GM18951 (cell line): ENCODE measurements around the gene CHST13.
"Not testable (repeated sequence)": the region's sequence is repeated elsewhere in the genome, so short reads cannot be mapped to it uniquely, and the experiment has no call there.

ENCODE experiments used
- POLR2A ChIP-seq: IDR thresholded peaks from 4 replicates; pipeline ENCODE4 v1.6.1; 2011; ENCODE audit warnings: mild to moderate bottlenecking; ENCODE audit not compliant: insufficient read length, insufficient read depth; ENCODE audit errors: extremely low read depth
- in situ Hi-C: fragments of 300-500 bp; cut with MboI; formaldehyde crosslinking; loops from one replicate; pipeline ENCODE4 v1.12.0; 2022; ENCODE audit warnings: low sequenced_read_pairs, mixed read lengths, inconsistent platforms; ENCODE audit not compliant: unreplicated experiment

The CHST13 gene

DNA sequence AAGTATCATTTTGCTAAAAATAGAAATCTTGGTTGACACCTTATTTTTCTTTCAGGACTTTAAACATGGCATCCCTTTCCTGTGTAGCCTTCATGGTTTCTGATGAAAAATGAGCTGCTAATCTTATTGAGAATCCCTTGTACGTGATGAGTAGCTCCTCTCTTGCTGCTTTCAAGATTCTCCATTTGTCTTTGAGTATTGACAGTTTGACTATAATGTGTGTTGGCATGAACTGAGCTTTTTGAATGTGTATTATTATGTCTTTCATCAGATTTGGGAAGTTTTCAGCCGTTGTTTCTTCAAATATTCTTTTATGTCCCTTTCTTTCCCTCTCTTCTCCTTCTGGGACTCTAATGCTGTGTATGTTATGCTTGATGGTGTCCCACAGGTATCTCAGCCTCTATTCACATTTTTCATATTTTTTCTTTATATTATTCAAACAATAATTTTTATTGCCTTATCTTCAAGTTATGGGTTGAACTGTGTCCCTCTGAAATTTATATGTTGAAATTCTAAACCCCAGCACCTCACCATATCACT lies 38.9 kb downstream of the CHST13 start:
- in situ Hi-C loops, result no loop called here
- no peak for TF ChIP-seq POLR2A

GRCh38 chr3:126567696-126568438 lies 43.9 kb downstream of the CHST13 start:
- in situ Hi-C loops, result no loop called here
- no peak for TF ChIP-seq POLR2A

DNA sequence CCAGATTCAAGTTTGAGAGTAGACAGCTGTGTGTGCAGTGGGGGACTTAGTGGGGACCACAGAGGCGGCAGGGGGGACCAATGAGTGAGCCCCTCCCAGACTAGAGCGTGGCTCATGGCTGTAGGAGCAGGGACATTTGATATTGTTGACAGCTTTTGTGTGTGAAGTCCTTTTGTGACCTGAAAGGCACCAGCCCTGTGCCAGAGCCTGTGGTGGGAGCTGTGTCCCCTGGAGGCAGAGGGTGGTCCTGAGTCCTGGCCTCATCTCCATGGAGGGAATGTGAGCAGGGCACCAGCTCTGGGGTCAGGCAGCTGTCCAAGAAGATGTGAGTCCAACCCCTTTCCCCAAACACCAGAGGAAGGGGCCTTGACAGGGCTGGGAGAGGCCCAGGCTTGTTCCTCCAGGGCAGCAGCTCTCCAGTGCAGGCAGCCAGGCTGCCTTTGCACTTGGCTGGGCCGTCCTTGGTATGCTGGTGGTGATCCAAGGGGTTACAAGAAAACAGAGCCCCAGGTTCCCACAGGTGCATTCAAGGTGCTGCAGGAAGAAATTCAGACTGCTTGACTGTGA lies 44.9 kb downstream of the CHST13 start:
- in situ Hi-C loops, result no loop called here
- no peak for TF ChIP-seq POLR2A

DNA sequence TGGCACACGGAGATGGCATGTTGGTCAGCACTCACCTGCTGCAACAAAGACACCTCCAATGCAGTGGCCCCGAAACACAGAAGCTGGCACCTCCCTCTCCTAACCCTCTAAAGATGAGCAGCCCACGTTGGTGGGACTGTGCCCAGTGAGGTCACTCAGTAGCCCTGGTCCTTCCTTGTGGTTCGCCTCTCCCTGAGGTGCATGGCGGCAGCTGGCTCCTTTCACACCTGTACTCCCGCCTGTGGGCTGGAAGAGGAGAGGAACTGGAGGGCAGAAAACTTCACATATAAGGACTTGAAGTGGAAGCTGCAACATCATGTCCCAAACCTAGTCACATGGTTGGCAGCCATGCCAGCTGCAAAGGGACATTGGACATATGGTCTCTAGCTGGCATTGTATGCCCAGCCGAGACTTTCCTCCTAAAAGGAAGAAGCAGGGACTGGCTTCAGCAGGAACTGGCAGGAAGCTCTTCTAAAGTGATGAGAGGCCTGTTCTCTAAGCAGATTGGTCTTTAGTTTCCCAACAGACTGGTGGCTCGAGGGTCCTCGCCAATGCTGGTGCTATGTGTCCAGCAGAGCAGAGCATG lies 45.5 kb downstream of the CHST13 start:
- in situ Hi-C loops, result no loop called here
- no peak for TF ChIP-seq POLR2A

- in situ Hi-C loops, result no loop called here
- TF ChIP-seq POLR2A, result no peak
Measured at GRCh38 chr3:126570103-126570541, 46.2 kb downstream of the CHST13 start.

DNA sequence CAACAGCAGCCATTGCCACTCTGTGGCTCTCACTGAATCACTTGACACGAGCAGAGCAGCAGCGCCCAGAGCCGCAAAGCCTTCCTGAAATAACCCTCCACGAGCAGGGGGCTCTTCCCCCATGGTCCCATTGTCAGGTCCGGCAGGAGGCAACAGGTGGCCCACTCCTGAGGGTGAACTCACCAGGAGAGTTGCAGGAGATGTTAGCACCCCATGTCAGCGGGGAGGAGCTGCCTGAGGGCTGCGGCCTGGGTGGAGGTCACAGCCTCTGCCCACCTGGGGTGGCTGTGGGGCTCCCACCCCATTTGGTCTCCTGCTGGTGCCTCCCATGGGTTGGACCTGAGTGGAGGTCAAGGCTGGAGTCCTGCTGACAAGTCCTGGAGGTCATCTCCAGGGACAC lies 47.1 kb downstream of the CHST13 start:
- in situ Hi-C loops, result no loop called here
- no peak for TF ChIP-seq POLR2A

DNA sequence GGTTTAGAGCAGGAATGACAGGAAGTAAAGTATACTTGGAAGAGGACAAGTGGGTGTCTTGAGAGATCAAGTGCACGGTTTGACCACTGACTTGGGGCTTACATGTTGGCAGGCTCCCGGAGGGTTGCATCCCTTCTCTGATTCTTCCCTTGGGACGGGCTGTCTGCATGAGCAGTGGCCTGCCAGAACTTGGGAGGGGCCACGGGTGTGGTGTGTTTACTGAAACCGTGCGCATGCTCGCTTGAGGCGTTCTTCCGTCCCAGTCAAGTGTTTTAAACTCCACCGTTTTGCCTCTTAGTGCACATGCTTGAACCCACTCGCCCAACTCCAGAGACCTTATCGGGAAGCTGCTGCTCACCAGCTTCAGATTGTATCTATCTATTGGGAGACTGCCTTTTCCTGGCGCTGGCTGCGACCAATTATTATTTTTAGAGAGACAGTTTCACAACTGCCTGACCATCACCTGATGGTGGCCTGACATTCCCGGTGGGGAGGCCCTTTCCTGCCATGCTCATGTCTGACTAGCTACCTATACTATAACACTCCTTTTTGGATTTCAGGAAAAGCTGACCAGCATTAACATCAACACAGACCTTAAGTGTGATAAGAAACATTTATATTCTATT lies 49.6 kb downstream of the CHST13 start:
- no peak for TF ChIP-seq POLR2A
- in situ Hi-C loops, result no loop called here

DNA sequence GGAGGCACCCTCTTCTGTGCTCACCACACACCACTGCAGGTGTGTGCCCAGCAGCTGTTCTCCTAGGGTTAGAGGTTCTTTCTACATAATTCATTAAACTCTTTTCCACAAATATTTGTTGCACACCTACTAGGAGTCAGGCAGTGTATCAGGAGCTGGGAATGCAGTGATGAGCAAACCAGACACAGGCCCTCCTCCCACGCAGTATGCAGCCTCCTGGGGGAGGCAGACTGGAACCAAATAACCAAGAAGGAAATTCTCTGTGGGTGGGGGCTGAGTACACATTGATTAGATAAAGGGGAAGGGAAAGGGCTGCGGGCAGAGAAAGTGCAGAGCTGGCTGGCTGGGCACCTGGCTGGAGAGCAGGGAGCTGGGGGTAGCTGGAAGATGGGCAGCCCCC lies 53.3 kb downstream of the CHST13 start:
- in situ Hi-C loops, result no loop called here
- no peak for TF ChIP-seq POLR2A

DNA sequence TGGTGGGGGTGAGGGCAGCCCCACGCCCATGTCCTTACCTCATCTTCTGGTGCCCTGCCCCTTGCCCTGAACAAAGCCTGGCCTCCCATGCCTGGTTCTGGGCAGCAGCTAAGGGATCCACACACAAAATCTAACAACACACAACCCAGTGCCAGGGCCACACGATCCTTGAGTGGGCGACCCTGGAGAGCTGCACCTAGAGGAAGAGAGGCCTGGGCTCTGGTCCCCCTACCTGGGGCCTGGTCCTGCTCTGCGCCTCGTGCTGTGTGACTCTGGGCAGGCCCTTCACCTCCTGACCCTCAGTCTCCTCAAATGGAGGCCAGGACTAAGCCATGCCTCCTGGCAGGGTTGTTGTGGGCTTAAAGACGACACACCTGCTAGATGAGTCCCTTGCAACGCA lies 54.7 kb downstream of the CHST13 start:
- in situ Hi-C loops, result no loop called here

DNA sequence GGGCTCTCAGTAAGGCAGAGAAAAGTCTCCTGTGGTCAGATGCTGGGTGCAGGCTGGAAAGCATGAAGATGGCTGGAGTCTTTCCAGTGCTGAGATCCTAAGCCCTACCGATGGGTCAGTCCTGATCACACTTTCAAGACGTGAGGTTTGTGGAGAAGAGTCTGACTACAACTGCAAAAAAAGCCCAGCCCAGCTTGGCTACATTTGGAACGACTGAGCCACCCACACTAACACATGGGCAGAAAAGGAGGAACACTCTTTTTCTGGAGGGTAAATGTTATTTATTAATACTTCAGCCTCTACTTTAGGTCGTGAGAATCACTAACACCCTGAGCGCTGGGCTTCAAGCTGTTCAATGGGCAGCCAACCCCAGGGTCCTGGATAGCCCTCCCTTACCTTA lies 56.8 kb downstream of the CHST13 start:
- in situ Hi-C loops, result no loop called here
- TF ChIP-seq POLR2A, result no peak

More for the DNA sequence above, 54.7 kb downstream of the CHST13 start:
- TF ChIP-seq POLR2A, result no peak

DNA sequence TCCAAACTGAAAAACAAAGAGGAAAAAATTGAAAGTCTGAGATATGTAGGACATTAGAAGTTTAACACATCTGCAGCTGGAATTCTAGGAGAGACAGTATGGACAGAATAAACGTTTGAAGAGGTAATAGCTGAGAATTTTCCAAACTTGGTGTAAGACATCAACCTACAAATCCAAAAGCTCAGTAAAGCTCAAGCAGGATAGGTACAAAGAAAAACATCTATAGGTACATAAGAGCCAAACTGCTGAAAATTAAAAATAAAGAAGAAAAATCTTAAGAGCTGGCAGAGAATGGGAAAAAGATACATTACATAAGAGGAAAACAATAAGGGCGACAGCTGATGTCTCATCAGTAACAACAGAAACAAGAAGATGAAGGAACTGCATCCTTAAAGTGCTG lies 57.6 kb downstream of the CHST13 start:
- TF ChIP-seq POLR2A, result no peak
- in situ Hi-C loops, result no loop called here

DNA sequence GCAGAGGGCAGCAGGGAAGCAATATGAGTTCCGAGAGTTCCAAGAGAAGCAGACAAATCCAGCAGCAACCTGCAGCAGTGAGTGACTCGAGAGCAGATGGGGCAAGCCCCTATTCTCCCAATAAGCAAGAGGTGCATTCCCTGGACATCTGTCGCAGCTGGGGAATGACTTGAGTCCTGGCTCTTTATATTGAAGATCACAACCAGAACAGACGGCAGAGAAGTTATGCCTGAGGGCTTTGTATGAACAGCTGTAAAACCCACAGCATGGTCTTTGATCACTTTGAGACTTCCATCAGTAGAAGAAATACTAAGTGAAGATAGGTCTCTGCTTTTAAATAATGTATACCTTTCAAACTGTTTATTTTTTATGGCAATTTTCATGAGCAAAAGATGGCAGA lies 58.4 kb downstream of the CHST13 start:
- in situ Hi-C loops, result no loop called here
- no peak for TF ChIP-seq POLR2A

DNA sequence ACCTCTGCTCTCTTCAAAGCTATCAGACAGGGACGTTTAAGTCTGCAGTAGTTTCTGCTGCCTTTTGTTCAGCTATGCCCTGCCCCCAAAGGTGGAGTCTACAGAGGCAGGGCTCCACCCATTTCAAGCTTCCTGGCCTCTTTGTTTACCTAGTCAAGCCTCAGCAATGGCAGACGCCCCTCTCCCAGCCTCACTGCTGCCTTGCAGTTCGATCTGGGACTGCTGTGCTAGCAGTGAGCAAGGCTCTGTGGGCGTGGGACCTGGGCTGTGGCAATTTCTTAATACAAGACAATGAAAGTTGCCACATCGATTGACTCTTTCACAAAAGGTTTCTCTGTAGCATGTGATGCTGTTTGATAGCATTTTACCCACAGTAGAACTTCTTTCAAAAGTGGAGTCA lies 67.6 kb downstream of the CHST13 start:
- in situ Hi-C loops, result not testable (repeated sequence)
